OCI-LY1 (cell line): ENCODE results near the gene TP73.

Experiments used
- CTCF ChIP-seq: fragments of 200-600 bp; sonication (generic), shearing (Covaris generic); IDR thresholded peaks from 2 replicates; pipeline ENCODE4 v1.5.1; 2017; ENCODE audit warnings: mild to moderate bottlenecking, antibody characterized with exemption, low read length, moderate library complexity, mixed read lengths
- EZH2 ChIP-seq: fragments of 200-600 bp; sonication (generic), shearing (Covaris generic); IDR thresholded peaks from 2 replicates; pipeline ENCODE4 v1.8.0; 2017; ENCODE audit warnings: borderline replicate concordance, mixed run types, mild to moderate bottlenecking, antibody characterized with exemption, low read length, moderate library complexity, mixed read lengths

- TF ChIP-seq CTCF = no peak
- TF ChIP-seq EZH2 = no peak
These were observed 89.5 kb downstream of the TP73 start for GRCh38 chr1:3741566-3742438.
